WTC11 (cell line): Measurements from ENCODE around the gene OBSCN. TPM values are rescaled to one million over a fixed set of nuclear protein-coding genes. Genes with fewer than 3 reads are reported as not detected.
A peak's percentile ranks its signal among the peaks of the same experiment; 100 is the strongest.

Experiments
- ATAC-seq: fragments of 200-7000 bp; cut with Tn5 transposase; 2 replicates; pipeline ENCODE4 v1.10.0; 2021; ENCODE audit warnings: mild to moderate bottlenecking, moderate library complexity
- CTCF ChIA-PET: fragments of 300-600 bp; sonication (Branson Sonifier 250); formaldehyde crosslinking; loops from one replicate; lab custom pipeline; 2021; ENCODE audit warnings: antibody characterized with exemption; lab: Charles Lee
- POLR2A ChIA-PET: fragments of 350-600 bp; sonication (Branson Sonifier 250); formaldehyde crosslinking; loops from one replicate; lab custom pipeline; 2021; ENCODE audit warnings: antibody characterized with exemption; lab: Charles Lee
- DNase-seq: peaks from one replicate; pipeline ENCODE4 v3.0.0; 2021; ENCODE audit warnings: low spot score
- H3K27ac Mint-ChIP-seq: 2 replicates; pipeline ENCODE4 v1.8.0; 2021; ENCODE audit warnings: mixed read lengths
- H3K27me3 Mint-ChIP-seq: 2 replicates; pipeline ENCODE4 v1.8.0; 2021; ENCODE audit warnings: low read depth, mild to moderate bottlenecking, moderate library complexity, mixed read lengths
- H3K36me3 Mint-ChIP-seq: 2 replicates; pipeline ENCODE4 v1.8.0; 2021; ENCODE audit warnings: mixed read lengths
- H3K4me1 Mint-ChIP-seq: 2 replicates; pipeline ENCODE4 v1.8.0; 2022; ENCODE audit warnings: mixed read lengths
- H3K4me3 Mint-ChIP-seq: 2 replicates; pipeline ENCODE4 v1.8.0; 2021; ENCODE audit warnings: mild to moderate bottlenecking, moderate library complexity, mixed read lengths
- H3K9me3 Mint-ChIP-seq: 2 replicates; pipeline ENCODE4 v1.8.0; 2021; ENCODE audit warnings: mixed read lengths
- CREM ChIP-seq: sonication (generic); formaldehyde crosslinking; IDR thresholded peaks from 2 replicates; pipeline ENCODE4 v1.8.1; 2022; ENCODE audit warnings: mild to moderate bottlenecking, missing genetic modification reagents, moderate library complexity
- HMGA2 ChIP-seq: fragments of 250-450 bp; sonication (Bioruptor Pico); IDR thresholded peaks from 2 replicates; pipeline ENCODE4 v1.4.0; 2021; ENCODE audit warnings: mild to moderate bottlenecking, moderate library complexity
- JUN ChIP-seq: sonication (generic); formaldehyde crosslinking; IDR thresholded peaks from 2 replicates; pipeline ENCODE4 v1.8.0; 2023; ENCODE audit warnings: mild to moderate bottlenecking, missing genetic modification reagents
- NR2C2 ChIP-seq: sonication (generic); formaldehyde crosslinking; IDR thresholded peaks from 2 replicates; pipeline ENCODE4 v1.8.0; 2022; ENCODE audit warnings: mild to moderate bottlenecking, missing genetic modification reagents
- SOX15 ChIP-seq: fragments of 250-450 bp; sonication (Bioruptor Pico); IDR thresholded peaks from 2 replicates; pipeline ENCODE4 v1.9.0; 2021; ENCODE audit warnings: mild to moderate bottlenecking
- TCF7 ChIP-seq: sonication (generic); formaldehyde crosslinking; IDR thresholded peaks from 2 replicates; pipeline ENCODE4 v1.8.0; 2022; ENCODE audit warnings: mild to moderate bottlenecking, low read depth, missing genetic modification reagents, moderate library complexity
- ZNF263 ChIP-seq: sonication (generic); formaldehyde crosslinking; IDR thresholded peaks from 2 replicates; pipeline ENCODE4 v1.8.1; 2022; ENCODE audit warnings: low read depth, mild to moderate bottlenecking, moderate library complexity, missing genetic modification reagents
- ZNF317 ChIP-seq: sonication (generic); formaldehyde crosslinking; IDR thresholded peaks from 2 replicates; pipeline ENCODE4 v1.8.1; 2023; ENCODE audit warnings: low read depth, mild to moderate bottlenecking, moderate library complexity, missing genetic modification reagents, borderline replicate concordance
- total RNA-seq: library from RNA; stranded (reverse); gene quantifications from 3 replicates; pipeline ENCODE4 v1.2.3, GENCODE V29; 2021
- TF ChIP-seq, protein P1 (sequence below): sonication (generic); formaldehyde crosslinking; conservative IDR thresholded peaks from 2 replicates; pipeline ENCODE4 v1.8.1; 2023; ENCODE audit warnings: mild to moderate bottlenecking, low read depth, missing genetic modification reagents, moderate library complexity
- TF ChIP-seq, protein P2 (sequence below): sonication (generic); formaldehyde crosslinking; conservative IDR thresholded peaks from 2 replicates; pipeline ENCODE4 v1.8.1; 2022; ENCODE audit warnings: mild to moderate bottlenecking, missing genetic modification reagents
- TF ChIP-seq, protein P3 (sequence below): sonication (generic); formaldehyde crosslinking; IDR thresholded peaks from 2 replicates; pipeline ENCODE4 v1.8.1; 2023; ENCODE audit warnings: mild to moderate bottlenecking, missing genetic modification reagents, borderline replicate concordance
- TF ChIP-seq, protein P4 (sequence below): fragments of 250-450 bp; sonication (Bioruptor Pico); IDR thresholded peaks from 2 replicates; pipeline ENCODE4 v1.9.0; 2021; ENCODE audit warnings: moderate library complexity, mild to moderate bottlenecking, inconsistent platforms, borderline replicate concordance
- TF ChIP-seq, protein P5 (sequence below): sonication (generic); formaldehyde crosslinking; IDR thresholded peaks from 2 replicates; pipeline ENCODE4 v1.8.1; 2023; ENCODE audit warnings: mild to moderate bottlenecking, missing genetic modification reagents, moderate library complexity
- TF ChIP-seq, protein P6 (sequence below): fragments of 250-450 bp; sonication (Bioruptor Pico); IDR thresholded peaks from 2 replicates; pipeline ENCODE4 v1.9.0; 2021; ENCODE audit warnings: mild to moderate bottlenecking, borderline replicate concordance
- TF ChIP-seq, protein P7 (sequence below): sonication (generic); formaldehyde crosslinking; IDR thresholded peaks from 2 replicates; pipeline ENCODE4 v1.8.0; 2022; ENCODE audit warnings: mild to moderate bottlenecking, missing genetic modification reagents

The OBSCN gene
- total RNA-seq, 1 experiment from 2014 or later = 38.8 TPM

DNA sequence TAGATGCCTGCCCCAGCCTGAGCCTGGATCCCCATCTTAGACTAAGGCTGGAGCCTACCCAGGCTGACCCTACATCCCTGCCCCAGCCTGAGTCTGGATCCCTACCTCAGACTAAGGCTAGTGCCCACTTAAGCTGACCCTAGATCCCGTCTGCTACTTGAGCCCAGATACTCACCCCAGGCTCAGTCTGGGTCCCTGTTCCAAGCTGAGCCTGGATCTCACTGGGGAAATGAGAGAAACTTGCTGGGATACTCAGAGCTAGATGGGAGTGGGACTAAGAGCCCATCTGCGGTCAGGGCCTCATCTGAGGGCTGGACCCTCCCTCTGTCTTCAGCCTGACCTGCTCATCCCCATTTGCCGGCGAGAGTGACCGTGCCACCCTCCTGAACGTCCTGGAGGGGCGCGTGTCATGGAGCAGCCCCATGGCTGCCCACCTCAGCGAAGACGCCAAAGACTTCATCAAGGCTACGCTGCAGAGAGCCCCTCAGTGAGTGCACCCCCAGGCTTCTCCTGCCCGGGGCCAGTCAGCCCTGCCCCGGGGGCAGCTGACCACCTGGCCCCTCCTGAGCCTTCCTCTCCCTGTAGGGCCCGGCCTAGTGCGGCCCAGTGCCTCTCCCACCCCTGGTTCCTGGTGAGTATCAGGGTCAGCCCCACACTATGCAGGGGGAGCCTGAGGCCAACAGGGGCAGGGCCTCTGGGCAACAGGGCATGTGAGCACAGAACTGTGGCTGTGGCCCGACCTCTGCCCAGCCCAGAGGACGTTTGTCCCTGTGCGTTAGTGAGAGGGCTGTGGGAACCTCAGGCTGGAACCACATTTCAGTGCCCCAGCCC, 162.0 kb downstream of the OBSCN start:
- H3K4me3 Mint-ChIP-seq = no peak overlapping the region
- H3K36me3 Mint-ChIP-seq = no peaks in the 10 kb centered on the region
- H3K27ac Mint-ChIP-seq = no peak overlapping the region
- ChIA-PET CTCF (interaction anchor here (0.8 kb wide), 2 partner anchors 25 to 288 kb away, joined by 3 to 4 read pairs; no protein-coding TSS in a partner anchor), POLR2A (no interaction called here)
- peaks cover 3% of the 10 kb centered on the region; the same call in 1 of the 2 replicates for H3K4me1 Mint-ChIP-seq
- TF ChIP-seq ZNF317 = no peak
- TF ChIP-seq, protein P1, sequence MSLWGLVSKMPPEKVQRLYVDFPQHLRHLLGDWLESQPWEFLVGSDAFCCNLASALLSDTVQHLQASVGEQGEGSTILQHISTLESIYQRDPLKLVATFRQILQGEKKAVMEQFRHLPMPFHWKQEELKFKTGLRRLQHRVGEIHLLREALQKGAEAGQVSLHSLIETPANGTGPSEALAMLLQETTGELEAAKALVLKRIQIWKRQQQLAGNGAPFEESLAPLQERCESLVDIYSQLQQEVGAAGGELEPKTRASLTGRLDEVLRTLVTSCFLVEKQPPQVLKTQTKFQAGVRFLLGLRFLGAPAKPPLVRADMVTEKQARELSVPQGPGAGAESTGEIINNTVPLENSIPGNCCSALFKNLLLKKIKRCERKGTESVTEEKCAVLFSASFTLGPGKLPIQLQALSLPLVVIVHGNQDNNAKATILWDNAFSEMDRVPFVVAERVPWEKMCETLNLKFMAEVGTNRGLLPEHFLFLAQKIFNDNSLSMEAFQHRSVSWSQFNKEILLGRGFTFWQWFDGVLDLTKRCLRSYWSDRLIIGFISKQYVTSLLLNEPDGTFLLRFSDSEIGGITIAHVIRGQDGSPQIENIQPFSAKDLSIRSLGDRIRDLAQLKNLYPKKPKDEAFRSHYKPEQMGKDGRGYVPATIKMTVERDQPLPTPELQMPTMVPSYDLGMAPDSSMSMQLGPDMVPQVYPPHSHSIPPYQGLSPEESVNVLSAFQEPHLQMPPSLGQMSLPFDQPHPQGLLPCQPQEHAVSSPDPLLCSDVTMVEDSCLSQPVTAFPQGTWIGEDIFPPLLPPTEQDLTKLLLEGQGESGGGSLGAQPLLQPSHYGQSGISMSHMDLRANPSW (CRISPR knock-in tag) = no peak
- no peaks in the 10 kb centered on the region for H3K9me3 Mint-ChIP-seq
- ATAC-seq (no peak), DNase-seq (no peak)
- no peaks in the 10 kb centered on the region for H3K27me3 Mint-ChIP-seq

DNA sequence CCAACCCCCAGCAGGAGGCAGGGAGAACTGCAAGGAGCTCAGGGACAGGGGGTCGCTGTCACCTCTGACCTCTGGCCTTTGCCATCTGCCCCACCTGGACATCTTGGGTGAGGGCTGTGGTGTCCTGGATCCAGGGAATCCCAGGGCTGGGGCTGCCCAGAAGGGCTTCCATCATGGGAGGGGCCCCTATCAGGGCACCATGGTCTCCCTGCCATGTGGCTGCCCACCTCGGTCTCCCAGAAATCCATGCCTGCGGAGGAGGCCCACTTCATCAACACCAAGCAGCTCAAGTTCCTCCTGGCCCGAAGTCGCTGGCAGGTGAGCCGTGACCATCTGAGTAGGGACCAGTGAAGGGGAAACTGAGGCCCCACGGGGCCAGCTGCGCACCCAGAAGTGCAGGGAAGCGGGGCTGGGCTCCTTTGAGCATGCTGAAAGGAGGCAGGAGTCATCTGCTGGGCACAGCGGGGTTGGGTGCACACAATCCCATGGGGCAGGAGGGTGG, 162.6 kb downstream of the OBSCN start:
- no peaks in the 10 kb centered on the region for H3K36me3 Mint-ChIP-seq
- POLR2A ChIA-PET = no interaction called here
- TF ChIP-seq, protein P2, sequence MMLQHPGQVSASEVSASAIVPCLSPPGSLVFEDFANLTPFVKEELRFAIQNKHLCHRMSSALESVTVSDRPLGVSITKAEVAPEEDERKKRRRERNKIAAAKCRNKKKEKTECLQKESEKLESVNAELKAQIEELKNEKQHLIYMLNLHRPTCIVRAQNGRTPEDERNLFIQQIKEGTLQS (CRISPR knock-in tag) = no peak
- TF ChIP-seq NR2C2 (0 out of 2 replicates have a peak, but pooled peaks have one; percentile 25), CREM (CRISPR knock-in tag) (no peak)
- TF ChIP-seq, protein P3, sequence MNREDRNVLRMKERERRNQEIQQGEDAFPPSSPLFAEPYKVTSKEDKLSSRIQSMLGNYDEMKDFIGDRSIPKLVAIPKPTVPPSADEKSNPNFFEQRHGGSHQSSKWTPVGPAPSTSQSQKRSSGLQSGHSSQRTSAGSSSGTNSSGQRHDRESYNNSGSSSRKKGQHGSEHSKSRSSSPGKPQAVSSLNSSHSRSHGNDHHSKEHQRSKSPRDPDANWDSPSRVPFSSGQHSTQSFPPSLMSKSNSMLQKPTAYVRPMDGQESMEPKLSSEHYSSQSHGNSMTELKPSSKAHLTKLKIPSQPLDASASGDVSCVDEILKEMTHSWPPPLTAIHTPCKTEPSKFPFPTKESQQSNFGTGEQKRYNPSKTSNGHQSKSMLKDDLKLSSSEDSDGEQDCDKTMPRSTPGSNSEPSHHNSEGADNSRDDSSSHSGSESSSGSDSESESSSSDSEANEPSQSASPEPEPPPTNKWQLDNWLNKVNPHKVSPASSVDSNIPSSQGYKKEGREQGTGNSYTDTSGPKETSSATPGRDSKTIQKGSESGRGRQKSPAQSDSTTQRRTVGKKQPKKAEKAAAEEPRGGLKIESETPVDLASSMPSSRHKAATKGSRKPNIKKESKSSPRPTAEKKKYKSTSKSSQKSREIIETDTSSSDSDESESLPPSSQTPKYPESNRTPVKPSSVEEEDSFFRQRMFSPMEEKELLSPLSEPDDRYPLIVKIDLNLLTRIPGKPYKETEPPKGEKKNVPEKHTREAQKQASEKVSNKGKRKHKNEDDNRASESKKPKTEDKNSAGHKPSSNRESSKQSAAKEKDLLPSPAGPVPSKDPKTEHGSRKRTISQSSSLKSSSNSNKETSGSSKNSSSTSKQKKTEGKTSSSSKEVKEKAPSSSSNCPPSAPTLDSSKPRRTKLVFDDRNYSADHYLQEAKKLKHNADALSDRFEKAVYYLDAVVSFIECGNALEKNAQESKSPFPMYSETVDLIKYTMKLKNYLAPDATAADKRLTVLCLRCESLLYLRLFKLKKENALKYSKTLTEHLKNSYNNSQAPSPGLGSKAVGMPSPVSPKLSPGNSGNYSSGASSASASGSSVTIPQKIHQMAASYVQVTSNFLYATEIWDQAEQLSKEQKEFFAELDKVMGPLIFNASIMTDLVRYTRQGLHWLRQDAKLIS = no peak

DNA sequence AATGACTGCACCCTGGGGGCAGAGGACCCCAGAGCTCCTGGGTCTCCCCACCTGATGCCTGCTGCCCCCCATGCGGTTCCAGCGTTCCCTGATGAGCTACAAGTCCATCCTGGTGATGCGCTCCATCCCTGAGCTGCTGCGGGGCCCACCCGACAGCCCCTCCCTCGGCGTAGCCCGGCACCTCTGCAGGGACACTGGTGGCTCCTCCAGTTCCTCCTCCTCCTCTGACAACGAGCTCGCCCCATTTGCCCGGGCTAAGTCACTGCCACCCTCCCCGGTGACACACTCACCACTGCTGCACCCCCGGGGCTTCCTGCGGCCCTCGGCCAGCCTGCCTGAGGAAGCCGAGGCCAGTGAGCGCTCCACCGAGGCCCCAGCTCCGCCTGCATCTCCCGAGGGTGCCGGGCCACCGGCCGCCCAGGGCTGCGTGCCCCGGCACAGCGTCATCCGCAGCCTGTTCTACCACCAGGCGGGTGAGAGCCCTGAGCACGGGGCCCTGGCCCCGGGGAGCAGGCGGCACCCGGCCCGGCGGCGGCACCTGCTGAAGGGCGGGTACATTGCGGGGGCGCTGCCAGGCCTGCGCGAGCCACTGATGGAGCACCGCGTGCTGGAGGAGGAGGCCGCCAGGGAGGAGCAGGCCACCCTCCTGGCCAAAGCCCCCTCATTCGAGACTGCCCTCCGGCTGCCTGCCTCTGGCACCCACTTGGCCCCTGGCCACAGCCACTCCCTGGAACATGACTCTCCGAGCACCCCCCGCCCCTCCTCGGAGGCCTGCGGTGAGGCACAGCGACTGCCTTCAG, 163.3 kb downstream of the OBSCN start:
- Mint-ChIP-seq H3K36me3 (no peaks in the 10 kb centered on the region), H3K4me1 (peaks cover 3% of the 10 kb centered on the region; the same call in 1 of the 2 replicates), H3K27ac (no peak overlapping the region), H3K9me3 (no peaks in the 10 kb centered on the region), H3K27me3 (no peaks in the 10 kb centered on the region), H3K4me3 (no peak overlapping the region)
- CTCF ChIA-PET = interaction anchor here (0.6 to 0.8 kb wide), 4 partner anchors 24 to 289 kb away, joined by 3 to 5 read pairs (median 4); no protein-coding TSS in a partner anchor
- DNase-seq = peak; percentile 6
- ATAC-seq = no peak
- POLR2A ChIA-PET = no interaction called here
- TF ChIP-seq, protein P4, sequence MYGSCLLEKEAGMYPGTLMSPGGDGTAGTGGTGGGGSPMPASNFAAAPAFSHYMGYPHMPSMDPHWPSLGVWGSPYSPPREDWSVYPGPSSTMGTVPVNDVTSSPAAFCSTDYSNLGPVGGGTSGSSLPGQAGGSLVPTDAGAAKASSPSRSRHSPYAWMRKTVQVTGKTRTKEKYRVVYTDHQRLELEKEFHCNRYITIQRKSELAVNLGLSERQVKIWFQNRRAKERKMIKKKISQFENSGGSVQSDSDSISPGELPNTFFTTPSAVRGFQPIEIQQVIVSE = no peak
- TF ChIP-seq TCF7 (CRISPR knock-in tag) (no peak), JUN (CRISPR knock-in tag) (no peak), SOX15 (no peak), HMGA2 (CRISPR knock-in tag) (no peak), ZNF263 (CRISPR knock-in tag) (no peak)
- TF ChIP-seq, protein P5, sequence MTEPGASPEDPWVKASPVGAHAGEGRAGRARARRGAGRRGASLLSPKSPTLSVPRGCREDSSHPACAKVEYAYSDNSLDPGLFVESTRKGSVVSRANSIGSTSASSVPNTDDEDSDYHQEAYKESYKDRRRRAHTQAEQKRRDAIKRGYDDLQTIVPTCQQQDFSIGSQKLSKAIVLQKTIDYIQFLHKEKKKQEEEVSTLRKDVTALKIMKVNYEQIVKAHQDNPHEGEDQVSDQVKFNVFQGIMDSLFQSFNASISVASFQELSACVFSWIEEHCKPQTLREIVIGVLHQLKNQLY = no peak
- TF ChIP-seq, protein P6, sequence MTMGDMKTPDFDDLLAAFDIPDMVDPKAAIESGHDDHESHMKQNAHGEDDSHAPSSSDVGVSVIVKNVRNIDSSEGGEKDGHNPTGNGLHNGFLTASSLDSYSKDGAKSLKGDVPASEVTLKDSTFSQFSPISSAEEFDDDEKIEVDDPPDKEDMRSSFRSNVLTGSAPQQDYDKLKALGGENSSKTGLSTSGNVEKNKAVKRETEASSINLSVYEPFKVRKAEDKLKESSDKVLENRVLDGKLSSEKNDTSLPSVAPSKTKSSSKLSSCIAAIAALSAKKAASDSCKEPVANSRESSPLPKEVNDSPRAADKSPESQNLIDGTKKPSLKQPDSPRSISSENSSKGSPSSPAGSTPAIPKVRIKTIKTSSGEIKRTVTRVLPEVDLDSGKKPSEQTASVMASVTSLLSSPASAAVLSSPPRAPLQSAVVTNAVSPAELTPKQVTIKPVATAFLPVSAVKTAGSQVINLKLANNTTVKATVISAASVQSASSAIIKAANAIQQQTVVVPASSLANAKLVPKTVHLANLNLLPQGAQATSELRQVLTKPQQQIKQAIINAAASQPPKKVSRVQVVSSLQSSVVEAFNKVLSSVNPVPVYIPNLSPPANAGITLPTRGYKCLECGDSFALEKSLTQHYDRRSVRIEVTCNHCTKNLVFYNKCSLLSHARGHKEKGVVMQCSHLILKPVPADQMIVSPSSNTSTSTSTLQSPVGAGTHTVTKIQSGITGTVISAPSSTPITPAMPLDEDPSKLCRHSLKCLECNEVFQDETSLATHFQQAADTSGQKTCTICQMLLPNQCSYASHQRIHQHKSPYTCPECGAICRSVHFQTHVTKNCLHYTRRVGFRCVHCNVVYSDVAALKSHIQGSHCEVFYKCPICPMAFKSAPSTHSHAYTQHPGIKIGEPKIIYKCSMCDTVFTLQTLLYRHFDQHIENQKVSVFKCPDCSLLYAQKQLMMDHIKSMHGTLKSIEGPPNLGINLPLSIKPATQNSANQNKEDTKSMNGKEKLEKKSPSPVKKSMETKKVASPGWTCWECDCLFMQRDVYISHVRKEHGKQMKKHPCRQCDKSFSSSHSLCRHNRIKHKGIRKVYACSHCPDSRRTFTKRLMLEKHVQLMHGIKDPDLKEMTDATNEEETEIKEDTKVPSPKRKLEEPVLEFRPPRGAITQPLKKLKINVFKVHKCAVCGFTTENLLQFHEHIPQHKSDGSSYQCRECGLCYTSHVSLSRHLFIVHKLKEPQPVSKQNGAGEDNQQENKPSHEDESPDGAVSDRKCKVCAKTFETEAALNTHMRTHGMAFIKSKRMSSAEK (CRISPR knock-in tag) = no peak
- TF ChIP-seq, protein P7, sequence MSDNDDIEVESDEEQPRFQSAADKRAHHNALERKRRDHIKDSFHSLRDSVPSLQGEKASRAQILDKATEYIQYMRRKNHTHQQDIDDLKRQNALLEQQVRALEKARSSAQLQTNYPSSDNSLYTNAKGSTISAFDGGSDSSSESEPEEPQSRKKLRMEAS (CRISPR knock-in tag) = no peak

More for the DNA sequence above, 162.6 kb downstream of the OBSCN start:
- Mint-ChIP-seq H3K27me3 (no peaks in the 10 kb centered on the region), H3K4me3 (no peak overlapping the region), H3K4me1 (peaks cover 3% of the 10 kb centered on the region; the same call in 1 of the 2 replicates), H3K27ac (no peak overlapping the region), H3K9me3 (no peaks in the 10 kb centered on the region)
- CTCF ChIA-PET = interaction anchor here (0.6 to 0.8 kb wide), 4 partner anchors 24 to 289 kb away, joined by 3 to 5 read pairs (median 4); no protein-coding TSS in a partner anchor
- DNase-seq (peak; percentile 13), ATAC-seq (no peak)
